AG10803 (cell line): ENCODE results near the gene MORN5.
A peak's percentile ranks its signal among the peaks of the same experiment; 100 is the strongest.

ENCODE experiments used
- DNase-seq: peaks from one replicate; pipeline ENCODE4 v3.0.0; 2010; ENCODE audit warnings: low read depth
- H3K4me3 ChIP-seq: 2 replicates; pipeline ENCODE4 v1.5.1; 2011; ENCODE audit warnings: mild to moderate bottlenecking, low read length, control low read depth
- CTCF ChIP-seq: conservative IDR thresholded peaks from 2 replicates; pipeline ENCODE4 v1.5.1; 2011; ENCODE audit warnings: mild to moderate bottlenecking, low read length, control low read depth, inconsistent platforms

MORN5 gene

DNA sequence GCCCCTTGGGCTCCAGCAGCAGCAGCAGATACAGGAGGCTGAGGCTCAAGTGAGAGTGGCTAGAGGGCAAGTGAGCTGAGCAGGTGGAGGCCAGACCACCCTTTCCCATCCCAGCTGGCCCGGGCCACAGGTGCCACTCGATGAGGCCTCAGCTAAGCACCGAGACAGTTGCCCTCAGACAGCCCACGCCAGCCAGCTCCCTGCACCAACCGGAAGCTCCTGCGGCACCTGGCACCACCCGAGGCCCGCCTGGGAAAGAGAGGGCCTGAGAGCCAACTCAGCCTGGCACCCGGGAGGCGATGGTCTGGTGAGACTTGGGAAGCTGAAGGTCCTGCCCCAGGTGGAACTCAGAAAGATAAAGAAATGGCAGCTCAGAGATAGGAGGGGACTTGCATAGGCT, 38.3 kb upstream of the MORN5 start:
- H3K4me3 ChIP-seq = no peak overlapping the region
- DNase-seq = no peak
- no peak for TF ChIP-seq CTCF

- H3K4me3 ChIP-seq = no peak overlapping the region
- TF ChIP-seq CTCF = no peak
These were observed 37.8 kb upstream of the MORN5 start for GRCh38 chr9:122121931-122122330.

GRCh38 chr9:122122468-122122867, 37.2 kb upstream of the MORN5 start:
- H3K4me3 ChIP-seq = no peak overlapping the region
- no peak for DNase-seq
- TF ChIP-seq CTCF = no peak

More at GRCh38 chr9:122121931-122122330, 37.8 kb upstream of the MORN5 start:
- no peak for DNase-seq

GRCh38 chr9:122122903-122123632, 36.6 kb upstream of the MORN5 start:
- no peak overlapping the region for H3K4me3 ChIP-seq
- DNase-seq = peak; percentile 65
- peak; percentile 100 for TF ChIP-seq CTCF

DNA sequence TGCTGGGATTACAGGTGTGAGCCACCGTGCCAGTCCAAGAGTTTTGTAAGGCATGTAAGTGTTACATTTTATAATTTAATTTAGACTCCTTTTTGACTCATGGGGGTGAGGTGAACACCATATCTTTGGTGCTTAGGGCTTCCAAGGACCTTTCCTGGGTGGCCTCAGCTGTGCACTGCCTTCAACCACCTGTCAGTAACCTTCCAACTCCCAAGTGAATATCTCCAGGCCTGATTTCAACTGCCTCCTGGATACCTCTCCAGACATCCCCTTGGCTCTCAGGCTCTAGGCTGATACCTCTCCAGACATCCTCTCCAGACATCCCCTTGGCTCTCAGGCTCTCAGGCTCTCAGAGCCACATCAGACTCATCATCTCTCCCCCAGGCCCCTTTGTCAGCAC, 35.7 kb upstream of the MORN5 start:
- no peak for TF ChIP-seq CTCF
- no peak for DNase-seq
- H3K4me3 ChIP-seq = no peak overlapping the region

DNA sequence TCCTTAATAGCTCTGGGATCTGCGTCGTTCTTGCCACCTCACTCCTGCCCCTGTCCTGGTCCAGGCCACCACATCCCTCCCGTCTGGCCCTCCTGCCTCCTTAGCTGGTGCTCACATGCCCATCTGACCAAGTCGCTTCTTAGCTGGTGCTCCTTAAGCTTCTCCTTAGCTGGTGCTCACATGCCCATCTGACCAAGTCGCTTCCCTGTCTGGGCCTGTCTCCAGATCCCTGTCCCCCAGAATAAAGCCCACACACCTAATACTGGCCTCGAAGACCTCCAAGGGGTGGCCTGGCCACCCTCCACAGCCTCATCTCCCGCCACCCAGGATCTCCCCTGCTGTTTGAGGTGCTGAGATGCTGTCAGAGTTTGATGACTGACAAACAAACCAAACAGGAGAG, 35.2 kb upstream of the MORN5 start:
- H3K4me3 ChIP-seq = no peak overlapping the region
- no peak for TF ChIP-seq CTCF
- DNase-seq = no peak

DNA sequence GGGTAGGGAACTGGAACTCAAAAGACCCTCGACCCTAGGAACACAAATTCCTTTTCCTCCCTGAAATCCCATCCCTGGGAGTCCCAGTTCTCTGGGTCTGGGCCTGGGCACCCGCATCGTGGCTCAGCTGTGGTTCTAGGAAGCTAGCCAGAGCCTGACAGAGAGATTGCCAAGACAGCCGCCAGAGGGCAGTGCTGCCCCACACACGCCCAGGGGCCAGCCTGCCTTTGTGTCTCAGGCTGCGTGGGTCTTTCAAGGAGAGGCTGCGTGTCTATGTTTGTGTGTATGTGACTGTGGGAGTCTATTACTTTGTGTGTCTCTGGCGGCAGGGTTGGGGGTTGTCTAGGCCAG, 34.6 kb upstream of the MORN5 start:
- peak; percentile 69 for DNase-seq
- peak; percentile 96 for TF ChIP-seq CTCF
- H3K4me3 ChIP-seq = no peak overlapping the region
